HepG2 (cell line): ENCODE results near the gene AKAP9. TPM values are rescaled to one million over a fixed set of nuclear protein-coding genes. Genes with fewer than 3 reads are reported as not detected.

Experiments used
- ATAC-seq: fragments of 200-7000 bp; cut with Tn5 transposase; 3 replicates; pipeline ENCODE4 v1.9.1; 2020; ENCODE audit warnings: mild to moderate bottlenecking, moderate library complexity
- BruUV-seq: library from RNA; stranded (reverse); fragments of 400-500 nt; replicated peaks from 2 replicates; lab custom pipeline; 2021; lab: Mats Ljungman, UMichigan
- CTCF ChIA-PET: fragments of 300-600 bp; formaldehyde crosslinking; extraction: SDS; loops from one replicate; lab custom pipeline; 2021; ENCODE audit warnings: low total read pairs, inconsistent platforms, low intra/inter-chr PET ratio; lab: Yijun Ruan, JAX
- POLR2A ChIA-PET: fragments of 350-600 bp; sonication (Branson Sonifier 250); formaldehyde crosslinking; loops from one replicate; lab custom pipeline; 2020; ENCODE audit warnings: antibody characterized with exemption, inconsistent platforms; lab: Yijun Ruan, JAX
- DNase-seq: peaks from one replicate; pipeline ENCODE4 v3.0.0-alpha.2; 2015; ENCODE audit warnings: low spot score
- FAIRE-seq: peaks from 3 replicates; lab custom pipeline; 2011; peaks lifted over from hg19 to GRCh38; lab: Jason Lieb, UNC
- H2AFZ ChIP-seq: one replicate; pipeline ENCODE4 v1.6.1; 2011; ENCODE audit warnings: low read length, inconsistent platforms
- H3K27ac ChIP-seq: fragments of 300-600 bp; 3 replicates; pipeline ENCODE4 v1.8.0; 2011; ENCODE audit warnings: mixed run types, mild to moderate bottlenecking, mixed read lengths, low read length, inconsistent platforms; ENCODE audit not compliant: insufficient read depth; ENCODE audit errors: extremely low read length
- H3K27me3 ChIP-seq, 2 experiments: fragments of 200-600 bp in 1 of 2; 2 replicates in 1 of 2; 3 replicates in 1 of 2; pipeline versions ENCODE4 v1.6.0 to v1.8.0; 2011; ENCODE audit warnings: low read length in 2 of 2, mild to moderate bottlenecking in 2 of 2, moderate library complexity in 2 of 2, inconsistent platforms in 1 of 2; ENCODE audit not compliant: insufficient read depth in 2 of 2, control insufficient read depth in 1 of 2
- H3K36me3 ChIP-seq, 2 experiments: fragments of 200-600 bp in 1 of 2; replicated peaks in 1 of 2; 2 replicates in 1 of 2; 3 replicates in 1 of 2; pipeline versions ENCODE4 v1.5.1 to v1.8.0; 2011; ENCODE audit warnings: low read length in 2 of 2, inconsistent platforms in 1 of 2; ENCODE audit not compliant: insufficient read depth in 2 of 2, control insufficient read depth in 1 of 2
- H3K4me1 ChIP-seq: 2 replicates; pipeline ENCODE4 v1.5.1; 2012; ENCODE audit warnings: low read length, inconsistent platforms; ENCODE audit not compliant: insufficient read depth
- H3K4me2 ChIP-seq: 2 replicates; pipeline ENCODE4 v1.6.0; 2011; ENCODE audit warnings: low read depth, low read length, inconsistent platforms
- H3K4me3 ChIP-seq, 3 experiments: fragments of 200-600 bp in 1 of 3; sonication (generic), shearing (Covaris generic) in 1 of 3; replicated peaks in 1 of 3; 2 replicates each; pipeline ENCODE4 v1.5.1; 2011 to 2016; ENCODE audit warnings: low read length in 3 of 3, inconsistent platforms in 2 of 3, low read depth in 2 of 3, mild to moderate bottlenecking in 2 of 3, control low read depth in 1 of 3, mixed read lengths in 1 of 3; ENCODE audit not compliant: insufficient read depth in 1 of 3
- H3K79me2 ChIP-seq: one replicate; pipeline ENCODE4 v1.6.1; 2011; ENCODE audit warnings: low read length, inconsistent platforms; ENCODE audit not compliant: insufficient read depth
- H3K9ac ChIP-seq: 2 replicates; pipeline ENCODE4 v1.6.0; 2011; ENCODE audit warnings: mild to moderate bottlenecking, low read depth, low read length, inconsistent platforms; ENCODE audit not compliant: insufficient read depth
- H3K9me3 ChIP-seq: 2 replicates; pipeline ENCODE4 v1.5.1; 2012; ENCODE audit warnings: mild to moderate bottlenecking, low read length
- H4K20me1 ChIP-seq: 2 replicates; pipeline ENCODE4 v1.6.0; 2011; ENCODE audit warnings: inconsistent platforms, mild to moderate bottlenecking, low read length, moderate library complexity; ENCODE audit not compliant: insufficient read depth
- FOXO1 ChIP-seq: sonication (generic); formaldehyde crosslinking; IDR thresholded peaks from 2 replicates; pipeline ENCODE4 v1.4.0; 2020; ENCODE audit warnings: missing genetic modification reagents
- RARA ChIP-seq: IDR thresholded peaks from 2 replicates; pipeline ENCODE4 v1.6.1; 2016; ENCODE audit warnings: missing genetic modification reagents, missing compliant biosample characterization
- ZNF12 ChIP-seq: sonication (generic); formaldehyde crosslinking; IDR thresholded peaks from 2 replicates; pipeline ENCODE4 v1.5.0; 2020; ENCODE audit warnings: missing genetic modification reagents
- ZNF160 ChIP-seq: sonication (generic); formaldehyde crosslinking; IDR thresholded peaks from 2 replicates; pipeline ENCODE4 v1.8.0; 2022; ENCODE audit warnings: mild to moderate bottlenecking, inconsistent platforms, missing genetic modification reagents
- ZNF383 ChIP-seq: sonication (generic); formaldehyde crosslinking; IDR thresholded peaks from 2 replicates; pipeline ENCODE4 v1.4.0; 2020; ENCODE audit warnings: missing genetic modification reagents, mild to moderate bottlenecking, borderline replicate concordance
- ZNF432 ChIP-seq: sonication (generic); formaldehyde crosslinking; IDR thresholded peaks from 2 replicates; pipeline ENCODE4 v1.5.0; 2020; ENCODE audit warnings: missing genetic modification reagents, mild to moderate bottlenecking, borderline replicate concordance
- ZNF530 ChIP-seq: sonication (generic); formaldehyde crosslinking; IDR thresholded peaks from 2 replicates; pipeline ENCODE4 v1.5.0; 2020; ENCODE audit warnings: low read depth, mild to moderate bottlenecking, missing genetic modification reagents
- ZNF563 ChIP-seq: sonication (generic); formaldehyde crosslinking; IDR thresholded peaks from 2 replicates; pipeline ENCODE4 v1.8.0; 2022; ENCODE audit warnings: mild to moderate bottlenecking, moderate library complexity, missing genetic modification reagents
- ZNF703 ChIP-seq: sonication (generic); formaldehyde crosslinking; IDR thresholded peaks from 2 replicates; pipeline ENCODE4 v1.5.1; 2020; ENCODE audit warnings: missing genetic modification reagents, mild to moderate bottlenecking, moderate library complexity, borderline replicate concordance
- ZNF777 ChIP-seq: sonication (generic); formaldehyde crosslinking; IDR thresholded peaks from 2 replicates; pipeline ENCODE4 v1.4.0; 2020; ENCODE audit warnings: missing genetic modification reagents
- ZSCAN12 ChIP-seq: sonication (generic); formaldehyde crosslinking; IDR thresholded peaks from 2 replicates; pipeline ENCODE4 v1.9.0; 2021; ENCODE audit warnings: mild to moderate bottlenecking, missing genetic modification reagents
- WGBS: methylation state at CpG from one replicate; pipeline ENCODE4 v1.1.6; 2017; ENCODE audit warnings: low lambda C conversion rate; 5-methylcytosine and 5-hydroxymethylcytosine counted together
- in situ Hi-C: cut with HindIII; loops from 2 replicates; pipeline ENCODE4 v1.10.0; 2017; ENCODE audit warnings: low pct_unique_long_range_greater_than_20kb; ENCODE audit not compliant: extremely low pct_ligation_motif_present
- intact Hi-C: fragments of 100-400 bp; cut with micrococcal nuclease; formaldehyde crosslinking; loops from one replicate; pipeline ENCODE4 v1.10.0; 2022; ENCODE audit not compliant: unreplicated experiment
- polyA plus RNA-seq, 8 experiments: library from polyadenylated mRNA; depleted of rRNA in 3 of 8; stranded (reverse) in 7 of 8; unstranded in 1 of 8; fragments of >200 nt; fragmentation: Illumina TruSeq in 4 of 8; extraction: Trizol in 4 of 8; gene quantifications; 2 replicates each; pipeline versions ENCODE4 v1.2.1 to v1.2.3, GENCODE V29; 2011 to 2016; ENCODE audit warnings: low read depth in 4 of 8, missing spikeins in 1 of 8, mixed read lengths in 1 of 8; ENCODE audit not compliant: insufficient read depth in 1 of 8
- total RNA-seq, 5 experiments: library from RNA; depleted of rRNA; stranded (reverse); fragments of >200 nt; fragmentation: Illumina TruSeq; extraction: Trizol; gene quantifications; 2 replicates each; pipeline ENCODE4 v1.2.3, GENCODE V29; 2016; ENCODE audit warnings: low read depth in 1 of 5
- TF ChIP-seq, protein P1 (sequence below): sonication (generic); formaldehyde crosslinking; IDR thresholded peaks from 2 replicates; pipeline ENCODE4 v1.4.0; 2020; ENCODE audit warnings: missing genetic modification reagents

AKAP9 gene
- total and polyA plus RNA-seq, 2 of the 13 experiments (the other 11 are each of a cell fraction or from before 2014, with no cell fraction given): 27.6 to 33.1 TPM

DNA sequence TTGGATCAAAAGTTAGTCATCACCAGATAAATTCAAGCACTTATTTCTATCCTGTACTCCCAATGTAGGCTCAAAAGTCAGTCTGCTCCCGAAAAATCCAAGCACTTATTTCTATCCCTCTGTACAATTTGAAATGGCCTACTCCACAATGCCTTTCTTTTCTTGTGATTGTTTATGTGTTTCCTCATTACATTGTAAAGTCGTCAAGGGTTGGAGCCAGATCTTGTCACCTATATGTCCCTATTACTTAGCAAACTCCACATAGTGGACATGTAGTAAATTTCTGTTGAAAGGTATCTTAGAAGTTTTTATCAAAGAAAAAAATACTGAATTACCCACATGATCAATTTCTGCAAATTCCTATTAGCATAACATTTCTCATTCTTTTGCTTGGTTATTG is 111.5 kb downstream of the AKAP9 start:
- H3K9me3 ChIP-seq: no peaks in the 10 kb centered on the region
- POLR2A ChIA-PET: no interaction called here
- FAIRE-seq: no peak
- CTCF ChIA-PET: no interaction called here
- no peak for ATAC-seq
- no peak for TF ChIP-seq ZNF432 (CRISPR knock-in tag)
- TF ChIP-seq ZNF160 (CRISPR knock-in tag): no peak
- no peak for TF ChIP-seq FOXO1
- no peak for TF ChIP-seq ZNF703 (CRISPR knock-in tag)
- TF ChIP-seq ZNF12 (CRISPR knock-in tag): no peak
- no peak for TF ChIP-seq ZNF777 (CRISPR knock-in tag)
- TF ChIP-seq ZNF530 (CRISPR knock-in tag): no peak
- TF ChIP-seq, protein P1, sequence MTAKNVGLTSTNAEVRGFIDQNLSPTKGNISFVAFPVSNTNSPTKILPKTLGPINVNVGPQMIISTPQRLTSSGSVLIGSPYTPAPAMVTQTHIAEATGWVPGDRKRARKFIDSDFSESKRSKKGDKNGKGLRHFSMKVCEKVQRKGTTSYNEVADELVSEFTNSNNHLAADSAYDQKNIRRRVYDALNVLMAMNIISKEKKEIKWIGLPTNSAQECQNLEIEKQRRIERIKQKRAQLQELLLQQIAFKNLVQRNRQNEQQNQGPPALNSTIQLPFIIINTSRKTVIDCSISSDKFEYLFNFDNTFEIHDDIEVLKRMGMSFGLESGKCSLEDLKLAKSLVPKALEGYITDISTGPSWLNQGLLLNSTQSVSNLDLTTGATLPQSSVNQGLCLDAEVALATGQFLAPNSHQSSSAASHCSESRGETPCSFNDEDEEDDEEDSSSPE: no peak
- no peak for TF ChIP-seq RARA (CRISPR knock-in tag)
- TF ChIP-seq ZNF563 (CRISPR knock-in tag): no peak
- no peak for TF ChIP-seq ZSCAN12 (CRISPR knock-in tag)
- no peak for TF ChIP-seq ZNF383 (CRISPR knock-in tag)
- peaks cover 0 to 17% of the 10 kb centered on the region in 2 experiments; a peak in 4 of 5 replicates for H3K36me3 ChIP-seq
- WGBS: 100% methylated on average over 2 of the region's 2 CpGs
- intact Hi-C loops (no loop called here), in situ Hi-C loops (no loop called here)
- no peaks in the 10 kb centered on the region for H4K20me1 ChIP-seq
- no peaks in the 10 kb centered on the region for H3K27me3 ChIP-seq
- no peak overlapping the region for H2AFZ ChIP-seq
- BruUV-seq: no TSS peak
- 0 out of 2 replicates have a peak, but pooled peaks cover 4% of the 10 kb centered on the region for H3K4me1 ChIP-seq
- H3K4me3 ChIP-seq: no peak overlapping the region
- H3K79me2 ChIP-seq: no peaks in the 10 kb centered on the region
- no peak overlapping the region for H3K27ac ChIP-seq
- DNase-seq: no peak
- no peak overlapping the region for H3K4me2 ChIP-seq
- H3K9ac ChIP-seq: no peak overlapping the region
